Activated CD4-positive, alpha-beta T cell treated with anti-CD3 and anti-CD28 coated beads, Interleukin-2, amount 10 ng/mL, durations not matched to agents 7 days and 5 days (primary cell): Measurements from ENCODE around the gene TMEFF2. TPM values are rescaled to one million over a fixed set of nuclear protein-coding genes. Genes with fewer than 3 reads are reported as not detected.

Experiments used
- CTCF ChIA-PET: fragments of 350-600 bp; sonication (Branson Sonifier 250); formaldehyde crosslinking; loops from one replicate; lab custom pipeline; 2021; ENCODE audit warnings: antibody characterized with exemption; lab: Charles Lee
- POLR2A ChIA-PET: fragments of 350-600 bp; sonication (Branson Sonifier 250); formaldehyde crosslinking; loops from one replicate; lab custom pipeline; 2021; ENCODE audit warnings: antibody characterized with exemption; lab: Charles Lee
- DNase-seq: peaks from one replicate; pipeline ENCODE4 v3.0.0-alpha.2; 2020
- H3K27ac Mint-ChIP-seq: one replicate; pipeline ENCODE4 v1.8.0; 2021; ENCODE audit warnings: mild to moderate bottlenecking, moderate library complexity, mixed read lengths
- H3K27me3 Mint-ChIP-seq: one replicate; pipeline ENCODE4 v1.8.0; 2021; ENCODE audit warnings: mixed read lengths
- H3K36me3 Mint-ChIP-seq: one replicate; pipeline ENCODE4 v1.8.0; 2021; ENCODE audit warnings: low read depth, mixed read lengths
- H3K4me1 Mint-ChIP-seq: one replicate; pipeline ENCODE4 v1.8.0; 2021; ENCODE audit warnings: mixed read lengths
- H3K4me3 Mint-ChIP-seq: one replicate; pipeline ENCODE4 v1.8.0; 2021; ENCODE audit warnings: mild to moderate bottlenecking, moderate library complexity, mixed read lengths
- H3K9me3 Mint-ChIP-seq: one replicate; pipeline ENCODE4 v1.8.0; 2021; ENCODE audit warnings: mixed read lengths
- total RNA-seq, 2 experiments: library from RNA; stranded (reverse); gene quantifications; one replicate each; pipeline ENCODE4 v1.2.3, GENCODE V29; 2021

The TMEFF2 gene
- total RNA-seq, 2 experiments from 2014 or later, result not detected

GRCh38 chr2:191957996-191958860, 236.5 kb downstream of the TMEFF2 start:
- peaks cover 21% of the 10 kb centered on the region for H3K27me3 Mint-ChIP-seq
- no peak for DNase-seq
- no peaks in the 10 kb centered on the region for H3K4me1 Mint-ChIP-seq
- ChIA-PET POLR2A (no interaction called here), CTCF (interaction anchor here (0.7 kb wide), 1 partner anchor 1743 kb away, joined by 3 read pairs; no protein-coding TSS in a partner anchor)
- H3K27ac Mint-ChIP-seq, result no peak overlapping the region
- no peaks in the 10 kb centered on the region for H3K36me3 Mint-ChIP-seq
- no peak overlapping the region for H3K4me3 Mint-ChIP-seq
- no peaks in the 10 kb centered on the region for H3K9me3 Mint-ChIP-seq

GRCh38 chr2:191954451-191954850, 240.3 kb downstream of the TMEFF2 start:
- H3K27ac Mint-ChIP-seq, result no peak overlapping the region
- ChIA-PET POLR2A (no interaction called here), CTCF (no interaction called here)
- H3K4me1 Mint-ChIP-seq, result no peaks in the 10 kb centered on the region
- DNase-seq, result no peak
- H3K4me3 Mint-ChIP-seq, result no peak overlapping the region
- H3K27me3 Mint-ChIP-seq, result peaks cover 24% of the 10 kb centered on the region
- no peaks in the 10 kb centered on the region for H3K9me3 Mint-ChIP-seq
- no peaks in the 10 kb centered on the region for H3K36me3 Mint-ChIP-seq

GRCh38 chr2:191952515-191953270, 242.0 kb downstream of the TMEFF2 start:
- CTCF ChIA-PET, result no interaction called here

GRCh38 chr2:191951832-191952231, 242.9 kb downstream of the TMEFF2 start:
- H3K4me1 Mint-ChIP-seq, result no peaks in the 10 kb centered on the region
- CTCF ChIA-PET, result no interaction called here
- no peak overlapping the region for H3K4me3 Mint-ChIP-seq
- H3K36me3 Mint-ChIP-seq, result no peaks in the 10 kb centered on the region
- no peak overlapping the region for H3K27ac Mint-ChIP-seq
- no peak for DNase-seq
- H3K9me3 Mint-ChIP-seq, result no peaks in the 10 kb centered on the region
- peaks cover 14% of the 10 kb centered on the region for H3K27me3 Mint-ChIP-seq
- POLR2A ChIA-PET, result no interaction called here

More at GRCh38 chr2:191952515-191953270, 242.0 kb downstream of the TMEFF2 start:
- H3K9me3 Mint-ChIP-seq, result no peaks in the 10 kb centered on the region
- H3K36me3 Mint-ChIP-seq, result no peaks in the 10 kb centered on the region
- H3K4me1 Mint-ChIP-seq, result no peaks in the 10 kb centered on the region
- POLR2A ChIA-PET, result no interaction called here
- no peak overlapping the region for H3K27ac Mint-ChIP-seq
- H3K27me3 Mint-ChIP-seq, result peaks cover 16% of the 10 kb centered on the region
- no peak for DNase-seq
- H3K4me3 Mint-ChIP-seq, result no peak overlapping the region

- Mint-ChIP-seq H3K4me1 (no peaks in the 10 kb centered on the region), H3K27ac (no peak overlapping the region), H3K27me3 (peaks cover 14% of the 10 kb centered on the region), H3K9me3 (no peaks in the 10 kb centered on the region), H3K36me3 (no peaks in the 10 kb centered on the region), H3K4me3 (no peak overlapping the region)
- no peak for DNase-seq
- POLR2A ChIA-PET, result no interaction called here
- CTCF ChIA-PET, result no interaction called here
These were observed 243.4 kb downstream of the TMEFF2 start for GRCh38 chr2:191951376-191951775.

GRCh38 chr2:191950132-191950874, 244.4 kb downstream of the TMEFF2 start:
- ChIA-PET CTCF (no interaction called here), POLR2A (no interaction called here)
- no peak for DNase-seq
- H3K27ac Mint-ChIP-seq, result no peak overlapping the region
- H3K4me3 Mint-ChIP-seq, result no peak overlapping the region
- no peaks in the 10 kb centered on the region for H3K9me3 Mint-ChIP-seq
- H3K27me3 Mint-ChIP-seq, result peaks cover 10% of the 10 kb centered on the region
- H3K36me3 Mint-ChIP-seq, result no peaks in the 10 kb centered on the region
- no peaks in the 10 kb centered on the region for H3K4me1 Mint-ChIP-seq

GRCh38 chr2:191947235-191947634, 247.5 kb downstream of the TMEFF2 start:
- no peak overlapping the region for H3K27ac Mint-ChIP-seq
- no peak for DNase-seq
- no peaks in the 10 kb centered on the region for H3K9me3 Mint-ChIP-seq
- ChIA-PET CTCF (no interaction called here), POLR2A (no interaction called here)
- H3K36me3 Mint-ChIP-seq, result no peaks in the 10 kb centered on the region
- no peaks in the 10 kb centered on the region for H3K4me1 Mint-ChIP-seq
- no peak overlapping the region for H3K4me3 Mint-ChIP-seq
- peaks cover 11% of the 10 kb centered on the region for H3K27me3 Mint-ChIP-seq

GRCh38 chr2:191946471-191947182, 248.1 kb downstream of the TMEFF2 start:
- no peak for DNase-seq
- no peaks in the 10 kb centered on the region for H3K36me3 Mint-ChIP-seq
- H3K4me3 Mint-ChIP-seq, result no peak overlapping the region
- no peaks in the 10 kb centered on the region for H3K9me3 Mint-ChIP-seq
- H3K4me1 Mint-ChIP-seq, result no peaks in the 10 kb centered on the region
- ChIA-PET POLR2A (no interaction called here), CTCF (interaction anchor here (0.5 kb wide), 1 partner anchor 418 kb away, joined by 3 read pairs; no protein-coding TSS in a partner anchor)
- peaks cover 11% of the 10 kb centered on the region for H3K27me3 Mint-ChIP-seq
- H3K27ac Mint-ChIP-seq, result no peak overlapping the region

GRCh38 chr2:191945623-191946022, 249.1 kb downstream of the TMEFF2 start:
- Mint-ChIP-seq H3K27me3 (peaks cover 9% of the 10 kb centered on the region), H3K27ac (no peak overlapping the region), H3K9me3 (no peaks in the 10 kb centered on the region), H3K4me1 (no peaks in the 10 kb centered on the region), H3K36me3 (no peaks in the 10 kb centered on the region), H3K4me3 (no peak overlapping the region)
- CTCF ChIA-PET, result no interaction called here
- DNase-seq, result no peak
- POLR2A ChIA-PET, result no interaction called here

GRCh38 chr2:191942739-191943103, 252.0 kb downstream of the TMEFF2 start:
- H3K9me3 Mint-ChIP-seq, result no peaks in the 10 kb centered on the region
- H3K27me3 Mint-ChIP-seq, result peaks cover 14% of the 10 kb centered on the region
- no peak for DNase-seq
- H3K4me1 Mint-ChIP-seq, result no peaks in the 10 kb centered on the region
- POLR2A ChIA-PET, result no interaction called here
- no peak overlapping the region for H3K4me3 Mint-ChIP-seq
- CTCF ChIA-PET, result interaction anchor here (1.0 to 1.6 kb wide), 2 partner anchors 13 to 21 kb away, joined by 3 to 4 read pairs; no protein-coding TSS in a partner anchor
- no peaks in the 10 kb centered on the region for H3K36me3 Mint-ChIP-seq
- H3K27ac Mint-ChIP-seq, result no peak overlapping the region

- Mint-ChIP-seq H3K36me3 (no peaks in the 10 kb centered on the region), H3K4me3 (no peak overlapping the region), H3K9me3 (no peaks in the 10 kb centered on the region), H3K4me1 (no peaks in the 10 kb centered on the region), H3K27me3 (peaks cover 14% of the 10 kb centered on the region), H3K27ac (no peak overlapping the region)
- no peak for DNase-seq
- ChIA-PET POLR2A (no interaction called here), CTCF (interaction anchor here (1.0 to 1.6 kb wide), 2 partner anchors 12 to 21 kb away, joined by 3 to 4 read pairs; no protein-coding TSS in a partner anchor)
These were observed 252.5 kb downstream of the TMEFF2 start for GRCh38 chr2:191942090-191942738.
